ENCODE data around the gene FBXO44.

DNA sequence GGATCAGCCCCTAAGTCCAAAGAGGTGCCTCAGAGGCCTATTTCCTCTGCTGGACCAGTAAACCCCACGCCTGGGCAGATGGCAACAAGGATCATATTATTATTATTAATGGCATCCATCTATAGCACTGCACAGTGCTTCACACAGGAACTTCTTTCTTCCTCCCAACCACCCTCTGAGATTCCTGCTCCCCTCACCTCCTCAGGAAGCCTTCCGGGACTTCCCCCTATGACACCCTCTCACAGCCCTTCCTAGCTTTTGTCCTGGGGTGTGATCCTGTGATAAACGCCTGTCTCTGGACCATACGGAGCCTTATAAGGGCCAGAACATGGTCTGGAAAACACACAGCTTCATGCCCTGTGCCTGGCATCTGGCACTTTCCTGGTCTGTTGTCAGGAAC, 3.7 kb upstream of the FBXO44 start:
- TF ChIP-seq CTCF (IDR thresholded peaks at IDR 0.05) (no peak), POLR2A (IDR thresholded peaks at IDR 0.05) (no peak)
